Measurements from ENCODE around the gene ACTN4. TPM values are rescaled to one million over a fixed set of nuclear protein-coding genes. Genes with fewer than 3 reads are reported as not detected.

Gene ACTN4
- total RNA-seq, 4 donors from 2014 or later: 342 to 463 (median 382) TPM

Other genes starting within 250 kb of the ACTN4 start
- 10 to 100 TPM; 24.9 to 69.0 (median 50.3) TPM for gene FAM98C, start 244.6 kb upstream of the ACTN4 start, total RNA-seq
- 10 to 100 TPM in 1 of 4 donors, 1 to 10 TPM in 3; 3.1 to 11.7 (median 5.3) TPM for gene RASGRP4, start 221.4 kb upstream of the ACTN4 start, total RNA-seq
- 10 to 100 TPM in 2 of 4 donors, 1 to 10 TPM in 2; 5.7 to 18.1 (median 12.0) TPM for gene RYR1, start 214.0 kb upstream of the ACTN4 start, total RNA-seq
- gene MAP4K1, start 29.7 kb upstream of the ACTN4 start, total RNA-seq: 10 to 100 TPM in 1 of 4 donors, 1 to 10 TPM in 3; 2.5 to 10.0 (median 8.8) TPM
- 100 to 1,000 TPM; 326 to 534 (median 466) TPM for gene EIF3K, start 28.5 kb upstream of the ACTN4 start, total RNA-seq
- gene CAPN12, start 96.8 kb downstream of the ACTN4 start, total RNA-seq: 1 to 10 TPM; 3.5 to 5.7 (median 4.8) TPM
- gene LGALS7, start 125.9 kb downstream of the ACTN4 start, total RNA-seq: not detected
- gene LGALS7B, start 141.6 kb downstream of the ACTN4 start, total RNA-seq: not detected
- gene LGALS4, start 165.3 kb downstream of the ACTN4 start, total RNA-seq: 1 to 10 TPM in 1 of 4 donors, under 1 TPM in 2, not detected in 1; 0.20 to 2.1 (median 0.63) TPM
- 100 to 1,000 TPM in 3 of 4 donors, 10 to 100 TPM in 1; 81.8 to 135 (median 119) TPM for gene ECH1, start 184.1 kb downstream of the ACTN4 start, total RNA-seq
- gene HNRNPL, start 202.3 kb downstream of the ACTN4 start, total RNA-seq: 100 to 1,000 TPM; 170 to 205 (median 179) TPM
- 10 to 100 TPM in 2 of 4 donors, 1 to 10 TPM in 2; 8.4 to 28.8 (median 11.6) TPM for gene RINL, start 230.6 kb downstream of the ACTN4 start, total RNA-seq